ENCODE data around the gene SMIM7.
"Not testable (repeated sequence)": the region's sequence is repeated elsewhere in the genome, so short reads cannot be mapped to it uniquely, and the experiment has no call there.

SMIM7 gene

DNA sequence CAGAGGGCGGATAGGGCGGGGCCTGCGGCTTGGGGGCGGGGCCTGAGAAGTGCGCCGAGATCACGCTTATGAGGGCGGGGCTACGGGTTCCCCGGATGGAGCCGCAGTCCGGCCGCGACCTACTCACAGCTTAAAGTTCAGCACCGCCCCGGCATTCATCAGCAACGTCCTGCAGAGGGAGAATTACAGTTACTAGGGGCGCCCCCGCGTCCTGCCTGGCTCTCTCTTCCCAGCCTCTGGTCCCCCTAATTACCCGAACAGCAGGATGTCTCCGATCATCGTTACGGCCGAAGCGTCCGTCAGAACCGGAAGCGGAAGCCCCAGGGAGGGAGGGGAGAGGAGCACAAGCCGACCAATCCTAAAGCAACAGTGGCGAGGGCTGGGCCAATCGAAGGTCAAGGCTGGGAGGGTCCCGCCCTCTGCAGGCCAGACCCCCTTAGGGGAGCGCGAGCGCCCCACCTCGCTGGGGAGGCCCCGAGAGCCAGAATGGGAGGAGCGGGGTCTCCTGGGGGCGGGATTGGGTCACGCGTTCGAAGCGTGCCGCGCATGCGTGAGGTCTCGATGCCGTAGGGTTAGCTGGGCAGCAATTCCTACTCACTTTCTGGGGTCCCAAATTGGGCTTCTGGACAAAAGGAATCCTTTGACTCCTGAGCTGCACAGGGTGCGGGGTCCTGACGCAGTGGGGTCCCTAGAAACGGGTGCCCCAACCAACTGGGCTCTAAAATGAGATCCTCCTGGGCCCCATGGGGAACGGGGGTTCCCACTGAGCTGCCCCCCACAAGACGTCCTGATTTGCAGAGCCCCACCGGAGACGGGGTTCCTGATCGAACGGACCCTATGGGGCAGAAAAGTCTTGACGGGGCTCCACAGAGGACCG lies at the start of gene SMIM7:
SMIM7 (minus strand) TSS at position 313 of the 877 bp plus-strand sequence; CDS start at position 279, 34 bp downstream.
- peak; percentile 98 for DNase-seq

DNA sequence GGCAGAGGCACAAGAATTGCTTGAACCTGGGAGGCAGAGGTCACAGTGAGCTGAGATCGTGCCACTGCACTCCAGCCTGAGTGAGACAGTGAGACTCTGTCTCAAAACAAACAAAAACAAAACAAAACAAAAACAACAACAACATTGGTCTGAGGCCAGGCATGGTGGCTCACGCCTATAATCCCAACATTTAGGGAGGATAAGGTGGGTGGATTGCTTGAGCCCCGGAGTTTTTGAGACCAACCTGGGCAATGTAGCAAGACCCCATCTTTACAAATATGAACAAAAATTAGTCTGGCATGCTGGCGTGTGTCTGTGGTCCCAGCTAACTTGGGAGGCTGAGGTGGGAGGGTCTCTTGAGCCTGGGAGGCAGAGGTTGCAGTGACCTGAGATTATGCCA lies 43.7 kb upstream of the SMIM7 start:
- DNase-seq: no peak

DNA sequence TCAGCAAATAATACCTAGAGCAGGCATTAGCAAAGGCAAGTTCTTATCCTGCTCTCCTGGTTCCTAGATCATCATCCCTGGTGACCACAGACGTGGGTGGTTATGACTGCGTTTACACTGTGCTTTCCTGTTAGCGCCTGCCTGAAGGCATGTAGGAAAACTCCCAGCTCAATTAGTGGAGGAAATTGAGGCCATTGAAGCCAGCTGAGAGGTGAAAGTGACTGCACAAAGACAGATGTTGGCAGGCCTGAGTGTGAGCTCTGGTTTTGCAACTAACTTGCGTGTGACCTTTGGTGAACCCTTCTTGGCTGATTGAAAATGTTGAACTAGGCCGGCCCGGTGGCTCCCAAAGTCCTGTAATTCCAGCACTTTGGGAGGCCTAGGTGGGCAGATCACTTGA lies 42.2 kb upstream of the SMIM7 start:
- DNase-seq: no peak

DNA sequence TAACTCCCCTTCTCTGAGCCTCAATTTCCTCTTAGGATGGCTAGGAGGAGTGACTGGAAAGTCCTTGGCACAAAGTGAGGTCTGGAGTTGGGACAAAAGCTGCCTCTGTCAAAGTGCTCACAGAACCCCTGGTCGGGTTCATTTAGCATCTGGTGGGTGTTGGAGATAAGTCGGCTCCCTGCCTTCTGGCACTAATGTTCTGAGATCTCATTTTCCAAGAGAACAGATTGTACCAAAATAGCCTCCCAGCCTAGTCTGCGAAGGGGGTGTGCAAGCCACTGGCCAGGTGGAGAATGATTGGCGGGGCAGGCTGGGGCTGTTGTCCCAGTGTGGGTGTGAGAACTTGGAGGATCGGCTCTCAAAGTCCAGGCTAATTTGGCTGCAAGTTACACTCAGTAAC lies 39.0 kb upstream of the SMIM7 start:
- DNase-seq: no peak

DNA sequence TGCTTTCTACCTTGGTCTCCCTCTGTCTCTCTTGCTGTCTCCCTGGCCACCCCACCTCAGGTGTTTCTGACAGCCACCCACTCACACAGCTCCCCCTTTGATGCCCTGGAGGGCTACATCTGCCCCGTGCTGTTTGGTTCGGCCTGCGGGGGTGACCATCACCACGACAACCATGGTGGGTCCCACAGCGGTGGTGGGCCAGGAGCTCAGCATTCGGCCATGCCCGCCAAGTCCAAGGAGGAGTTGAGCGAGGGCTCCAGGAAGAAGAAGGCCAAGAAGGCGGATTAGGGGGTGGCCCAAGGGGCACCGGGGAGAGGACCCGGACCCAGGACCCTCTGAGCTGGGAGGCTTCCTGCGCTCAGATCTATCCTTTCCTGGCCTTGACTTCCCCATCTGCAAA lies 28.1 kb upstream of the SMIM7 start:
- no peak for DNase-seq

DNA sequence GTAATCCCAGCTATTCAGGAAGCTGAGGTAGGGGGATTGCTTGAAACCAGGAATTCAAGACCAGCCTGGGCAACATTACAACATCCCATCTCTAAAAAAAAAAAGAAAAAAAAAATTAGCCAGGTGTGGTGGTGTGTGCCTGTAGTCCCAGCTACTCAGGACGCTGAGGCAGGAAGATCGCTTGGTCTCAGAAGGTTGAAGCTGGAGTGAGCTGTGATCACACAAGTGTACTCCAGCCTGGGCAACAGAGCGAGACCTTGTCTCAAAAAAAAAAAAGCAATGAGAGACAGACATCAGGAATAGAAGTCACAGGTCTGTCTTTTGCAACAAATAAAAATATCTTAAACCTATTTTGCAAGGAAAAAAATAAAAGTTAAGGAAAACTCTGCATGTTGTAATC lies 24.3 kb upstream of the SMIM7 start:
- no peak for DNase-seq

DNA sequence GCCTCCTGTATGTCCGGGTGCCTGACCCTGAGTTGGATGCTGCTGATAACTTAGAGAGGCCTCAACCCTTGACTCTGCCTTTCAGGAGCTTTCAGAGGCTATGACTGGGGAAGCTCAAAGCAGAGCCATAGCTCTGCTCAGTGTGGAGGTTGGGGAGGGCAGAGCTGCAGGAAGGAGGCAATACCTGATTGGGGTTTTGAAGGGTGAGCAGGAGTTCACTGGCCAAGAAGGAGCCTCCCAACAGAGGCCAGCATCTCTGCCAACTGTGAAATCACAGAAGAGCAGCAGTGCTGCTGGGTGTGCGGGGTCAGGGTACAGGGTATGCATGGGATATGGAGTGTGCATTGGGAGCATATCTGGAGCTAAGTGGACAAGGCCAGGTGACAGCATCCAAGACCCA lies 22.6 kb upstream of the SMIM7 start:
- no peak for DNase-seq

DNA sequence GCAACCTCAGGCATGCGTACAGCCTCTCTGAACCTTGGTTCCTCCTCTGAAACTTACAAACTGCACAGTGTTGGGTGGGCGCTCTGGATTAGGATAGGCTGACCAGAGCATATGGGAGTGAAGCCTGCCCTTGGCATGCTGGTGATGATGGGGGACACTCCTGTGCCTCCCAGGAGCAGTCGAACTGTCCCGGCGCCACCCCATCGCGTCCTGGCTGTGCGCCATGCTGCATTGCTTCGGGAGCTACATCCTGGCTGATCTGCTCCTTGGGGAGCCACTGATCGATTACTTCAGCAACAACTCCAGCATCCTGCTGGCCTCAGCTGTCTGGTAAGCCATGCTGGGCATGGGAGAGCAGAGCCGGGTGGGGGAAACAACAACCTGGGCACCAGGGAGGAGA lies 19.9 kb upstream of the SMIM7 start:
- no peak for DNase-seq

DNA sequence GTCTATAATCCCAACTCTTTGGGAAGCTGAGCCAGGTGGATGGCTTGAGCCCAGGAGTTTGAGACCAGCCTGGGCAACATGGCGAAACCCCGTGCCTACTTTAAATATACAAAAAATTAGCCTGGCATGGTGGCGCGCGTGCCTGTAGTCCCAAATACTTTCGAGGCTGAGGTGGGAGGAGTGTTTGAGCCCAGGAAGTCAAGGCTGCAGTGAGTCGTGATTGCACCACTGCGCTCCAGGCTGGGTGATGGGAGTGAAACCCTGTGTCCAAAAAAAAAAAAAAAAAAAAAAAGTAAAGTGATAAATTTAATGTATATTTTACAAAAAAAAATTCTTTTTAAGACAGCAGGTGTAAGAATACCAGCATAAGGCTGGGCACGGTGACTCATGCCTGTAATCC lies 18.6 kb upstream of the SMIM7 start:
- no peak for DNase-seq

DNA sequence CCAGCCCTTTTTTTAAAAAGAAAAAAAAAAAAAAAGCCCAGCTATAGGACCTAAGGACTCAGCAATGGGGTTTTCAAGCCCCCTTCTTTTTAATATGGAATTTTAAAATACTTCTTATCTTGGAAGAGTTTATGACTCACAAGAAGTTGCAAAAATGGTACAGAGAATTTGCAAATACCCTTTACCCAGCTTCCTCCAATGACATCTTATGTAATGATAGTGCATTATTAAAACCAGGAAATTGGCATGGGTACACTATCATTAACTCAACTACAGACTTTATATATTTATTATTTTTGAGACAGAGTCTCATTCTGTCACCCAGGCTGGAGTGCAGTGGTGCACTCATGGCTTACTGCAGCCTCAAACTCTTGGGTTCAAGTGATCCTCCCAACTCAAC lies 17.1 kb upstream of the SMIM7 start:
- no peak for DNase-seq

DNA sequence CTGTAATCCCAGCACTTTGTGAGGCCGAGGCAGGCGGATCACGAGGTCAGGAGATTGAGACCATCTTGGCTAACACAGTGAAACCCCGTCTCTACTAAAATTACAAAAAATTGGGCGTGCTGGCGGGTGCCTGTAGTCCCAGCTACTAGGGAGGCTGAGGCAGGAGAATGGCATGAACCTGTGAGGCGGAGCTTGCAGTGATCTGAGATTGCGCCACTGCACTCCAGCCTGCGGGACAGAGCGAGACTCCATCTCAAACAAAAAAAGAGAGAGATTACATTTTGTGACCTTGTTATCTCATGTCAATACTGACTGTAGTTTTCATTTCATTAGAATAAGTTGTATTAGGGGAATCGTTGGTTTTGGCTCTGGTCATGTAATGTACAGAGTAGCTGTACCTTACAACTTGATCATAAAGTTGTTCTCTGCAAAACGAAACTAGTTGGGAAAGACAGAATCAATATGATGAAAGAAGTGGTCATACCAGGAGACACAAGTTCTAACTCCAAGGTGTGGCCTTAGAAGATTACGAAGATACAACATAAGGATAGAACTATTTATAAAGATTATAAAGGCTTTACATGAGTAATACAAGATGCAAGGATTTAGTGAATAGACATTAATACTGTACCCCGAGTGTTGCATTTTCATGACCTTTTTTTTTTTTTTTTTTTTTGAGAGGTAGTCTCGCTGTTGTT lies 16.3 kb upstream of the SMIM7 start:
- no peak for DNase-seq

DNA sequence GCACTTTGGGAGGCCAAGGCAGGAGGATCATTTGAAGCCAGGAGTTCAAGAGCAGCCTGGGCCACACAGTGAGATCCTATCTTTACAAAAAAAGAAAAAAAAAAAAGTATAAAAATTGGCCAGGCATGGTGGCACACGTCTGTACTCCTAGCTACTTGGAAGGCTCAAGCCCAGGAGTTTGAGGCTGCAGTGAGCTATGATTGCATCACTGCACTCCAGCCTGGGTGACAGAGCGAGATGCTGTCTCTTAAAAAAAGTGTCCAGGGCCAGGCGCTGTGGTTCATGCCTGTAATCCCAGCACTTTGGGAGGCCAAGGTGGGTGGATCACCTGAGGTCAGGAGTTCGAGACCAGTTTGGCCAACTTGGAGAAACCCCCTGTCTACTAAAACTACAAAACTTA lies 13.9 kb upstream of the SMIM7 start:
- not testable (repeated sequence) for DNase-seq

DNA sequence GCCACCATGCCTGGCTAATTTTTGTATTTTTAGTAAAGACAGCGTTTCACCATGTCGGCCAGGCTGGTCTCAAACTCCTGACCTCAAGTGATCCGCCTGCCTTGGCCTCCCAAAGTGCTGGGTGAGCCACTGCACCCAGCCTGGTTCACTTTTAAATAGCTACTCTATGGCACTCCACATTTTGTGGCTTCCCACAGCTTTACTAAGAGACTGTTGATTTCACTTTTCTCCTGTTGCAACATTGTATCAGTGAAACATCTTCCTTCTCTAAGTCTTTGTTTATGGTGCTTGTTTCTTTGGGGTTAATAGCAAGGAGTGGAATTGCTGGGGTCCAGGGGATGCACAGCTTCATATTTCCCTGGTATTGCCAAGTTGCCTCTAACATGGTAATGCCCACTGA lies 13.3 kb upstream of the SMIM7 start:
- DNase-seq: no peak

DNA sequence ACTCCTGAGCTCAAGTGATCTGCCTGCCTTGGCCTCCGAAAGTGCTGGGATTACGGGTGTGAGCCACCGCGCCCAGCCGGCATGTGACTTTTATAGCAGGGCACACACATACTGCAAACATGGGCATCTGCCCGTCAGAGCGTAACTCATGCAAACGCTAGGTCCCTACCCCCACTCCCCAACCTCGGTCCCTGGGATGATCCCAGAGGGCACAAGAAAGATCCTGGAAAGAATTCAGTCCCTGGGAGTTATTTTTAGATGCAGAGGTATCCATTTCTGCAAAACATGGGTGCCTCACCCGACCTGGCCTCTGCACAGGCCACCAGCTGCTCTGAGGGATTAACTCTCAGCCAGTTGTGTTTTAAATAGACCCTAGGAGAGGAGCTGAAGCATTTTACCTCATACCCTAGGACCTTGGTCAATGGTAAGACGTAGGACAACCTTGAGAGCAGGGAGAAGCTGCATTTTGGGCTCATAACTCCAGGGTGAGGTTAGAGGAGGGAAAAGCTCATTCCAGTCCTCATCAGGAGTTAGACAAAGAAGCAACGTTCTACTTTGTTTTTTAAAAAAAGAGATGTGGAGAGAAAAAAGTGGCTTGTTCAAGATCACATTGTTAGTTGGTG lies 11.8 kb upstream of the SMIM7 start:
- DNase-seq: no peak

DNA sequence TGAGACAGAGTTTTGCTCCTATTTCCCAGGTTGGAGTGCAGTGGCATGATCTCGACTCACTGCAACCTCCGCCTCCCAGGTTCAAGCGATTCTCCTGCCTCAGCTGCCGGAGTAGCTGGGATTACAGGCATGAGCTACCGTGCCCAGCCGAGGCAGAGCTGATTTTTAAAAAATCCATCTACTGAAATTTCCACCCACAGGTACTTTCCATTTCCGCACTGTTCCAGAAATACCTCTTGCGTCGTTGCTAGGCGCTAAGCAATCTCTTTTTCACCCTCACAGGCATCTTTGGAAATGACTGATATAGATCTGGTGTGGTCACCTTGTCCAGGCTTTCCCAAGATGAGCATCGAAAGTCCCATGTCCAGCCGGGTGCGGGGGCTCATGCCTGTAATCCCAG lies 10.3 kb upstream of the SMIM7 start:
- no peak for DNase-seq

DNA sequence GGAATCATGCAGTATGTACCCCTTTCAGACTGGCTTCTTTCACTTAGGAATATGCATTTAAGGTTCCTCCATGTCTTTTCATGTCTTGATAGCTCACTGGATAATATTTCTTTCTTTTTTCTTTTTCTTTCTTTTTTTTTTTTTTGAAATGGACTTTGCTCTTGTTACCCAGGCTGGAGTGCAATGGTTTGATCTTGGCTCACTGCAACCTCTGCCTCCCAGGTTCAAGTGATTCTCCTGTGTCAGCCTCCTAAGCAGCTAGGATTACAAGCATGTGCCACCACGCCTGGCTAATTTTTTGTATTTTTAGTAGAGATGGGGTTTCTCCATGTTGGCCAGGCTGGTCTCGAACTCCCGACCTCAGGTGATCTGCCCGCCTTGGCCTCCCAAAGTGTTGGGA lies 8.8 kb upstream of the SMIM7 start:
- not testable (repeated sequence) for DNase-seq

DNA sequence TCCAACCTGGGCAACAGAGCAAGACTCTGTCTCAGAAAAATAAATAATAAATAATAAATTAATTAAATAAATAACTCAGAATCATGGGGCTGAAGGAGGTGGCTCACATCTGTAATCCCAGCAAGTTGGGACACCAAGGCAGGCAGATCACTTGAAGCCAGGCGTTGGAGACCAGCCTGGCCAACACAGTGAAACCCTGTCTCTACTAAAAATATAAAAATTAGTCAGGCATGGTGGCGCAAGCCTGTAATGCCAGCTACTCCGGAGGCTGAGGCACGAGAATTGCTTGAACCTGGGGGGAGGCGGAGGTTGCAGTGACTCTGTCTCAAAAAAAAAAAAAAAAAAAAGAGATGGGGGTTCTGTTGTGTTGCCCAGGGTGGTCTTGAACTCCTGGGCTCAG lies 8.2 kb upstream of the SMIM7 start:
- DNase-seq: no peak

DNA sequence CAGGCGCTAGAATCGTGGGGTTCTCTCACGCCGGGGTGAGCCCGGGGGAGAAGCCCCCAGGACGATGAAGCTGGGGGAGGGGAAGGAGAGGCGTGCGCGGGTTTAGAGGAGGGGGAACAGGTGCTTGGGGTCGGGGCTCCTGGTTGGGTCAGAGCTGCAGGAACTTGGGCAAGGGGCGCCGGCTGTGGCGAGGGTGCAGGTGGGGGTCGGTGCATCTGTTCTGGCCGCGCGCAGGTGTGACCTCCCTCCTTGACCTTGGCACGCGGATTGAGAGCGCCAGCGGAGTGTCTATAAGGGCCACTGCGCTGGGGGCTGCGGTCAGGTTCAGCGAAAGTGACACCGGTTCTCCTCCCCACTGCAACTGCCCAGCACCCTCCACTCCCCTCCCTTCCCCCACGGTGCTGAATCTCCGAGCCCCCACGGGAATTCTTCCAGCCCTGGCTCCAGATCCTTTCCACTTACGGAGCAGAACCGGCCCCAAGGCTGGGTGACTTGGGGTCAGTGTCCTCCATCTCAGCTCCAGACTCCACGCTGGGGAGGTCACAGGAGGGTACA lies 1.6 kb upstream of the SMIM7 start:
- no peak for DNase-seq

DNA sequence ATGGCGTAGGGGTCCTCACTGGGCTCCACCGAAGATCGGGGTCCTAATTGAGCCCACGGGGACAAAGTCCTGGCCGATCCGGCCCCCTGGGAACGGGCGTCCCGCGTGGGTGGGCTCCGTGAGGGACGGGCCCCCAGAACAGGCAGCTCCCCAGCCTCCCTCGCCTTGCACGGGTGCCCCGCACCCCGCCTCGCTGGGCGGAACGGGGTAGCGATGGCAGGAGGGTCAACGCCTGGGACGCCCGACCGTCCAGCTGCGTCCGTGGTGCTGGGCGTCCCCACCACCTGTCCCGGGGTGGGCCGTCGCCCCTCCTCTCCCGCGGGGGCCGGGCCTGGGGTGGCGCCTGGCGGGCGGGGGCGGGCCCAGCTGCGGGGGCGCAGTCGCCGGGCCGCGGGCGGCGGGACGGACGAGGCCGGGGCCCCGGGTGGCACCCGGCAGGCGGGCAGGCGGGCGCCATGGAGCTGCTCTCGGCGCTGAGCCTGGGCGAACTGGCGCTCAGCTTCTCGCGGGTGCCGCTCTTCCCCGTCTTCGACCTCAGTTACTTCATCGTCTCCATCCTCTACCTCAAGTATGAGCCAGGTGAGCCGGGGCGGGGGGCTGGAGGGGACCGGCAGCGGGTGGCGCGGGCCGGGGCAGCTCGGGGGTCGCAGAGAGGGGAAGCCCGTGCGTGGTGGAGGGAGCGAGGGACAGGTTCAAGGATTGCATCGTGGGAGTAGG lies 977 bp upstream of the SMIM7 start, which contains the start of gene TMEM38A:
TMEM38A (plus strand) TSS at position 377 of the 717 bp plus-strand sequence; CDS start at position 456, 79 bp downstream.
- DNase-seq: peak; percentile 63

DNA sequence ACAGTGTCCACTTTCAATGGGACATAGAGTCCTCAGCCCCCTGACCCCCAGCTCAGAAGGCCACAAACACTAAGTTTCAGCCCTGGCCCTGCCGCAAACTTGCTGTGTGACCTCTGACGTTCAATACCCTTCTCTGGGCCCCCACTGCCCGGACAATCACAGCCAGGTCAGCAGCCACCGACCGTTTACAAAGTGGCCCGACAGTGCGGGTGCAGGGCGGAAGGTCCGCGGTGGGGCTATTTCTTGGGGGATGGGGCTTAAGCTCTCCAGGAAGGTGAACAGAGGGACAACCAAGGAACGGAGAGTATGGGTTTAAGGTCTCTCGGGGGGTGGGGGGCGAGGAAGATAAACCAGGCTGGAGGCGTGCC lies 496 bp downstream of the SMIM7 start:
- no peak for DNase-seq

DNA sequence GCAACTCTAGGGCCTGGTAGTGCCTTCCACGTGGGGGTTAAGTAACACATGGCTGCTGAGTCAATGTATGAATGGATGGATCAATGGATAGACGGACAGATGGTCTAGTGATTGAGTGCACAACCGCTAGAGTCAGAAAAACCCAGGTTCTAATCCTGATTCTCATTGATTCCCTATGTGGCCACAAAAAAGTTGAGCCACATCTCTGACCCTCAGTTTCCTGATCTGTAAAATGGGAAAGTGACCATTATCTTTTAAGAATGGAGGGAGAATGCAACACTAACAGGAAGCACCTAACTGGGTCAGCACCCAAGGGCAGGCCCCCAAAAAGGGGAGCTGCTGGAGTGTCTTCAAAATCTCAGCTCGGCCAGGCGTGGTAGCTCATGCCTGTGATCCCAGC lies 2.6 kb downstream of the SMIM7 start:
- DNase-seq: no peak

DNA sequence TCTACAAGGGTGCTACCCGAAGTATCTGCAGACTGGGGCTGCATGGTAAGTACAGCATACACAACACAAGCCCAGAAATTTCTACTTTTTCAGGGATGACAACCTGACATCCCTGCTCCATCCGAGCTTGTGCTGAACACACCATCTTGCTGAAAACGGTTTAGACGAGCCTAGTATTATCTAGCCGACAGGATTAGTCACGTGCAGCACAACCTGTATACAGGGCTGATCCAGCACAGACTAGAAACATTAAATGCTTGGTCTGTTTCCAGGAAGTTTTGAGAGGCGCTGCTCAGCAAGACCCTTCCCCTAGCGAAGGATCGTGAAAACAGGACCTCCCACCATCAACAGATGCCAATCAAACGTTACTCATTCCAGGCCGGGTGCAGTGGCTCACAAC lies 4.2 kb downstream of the SMIM7 start:
- no peak for DNase-seq

DNA sequence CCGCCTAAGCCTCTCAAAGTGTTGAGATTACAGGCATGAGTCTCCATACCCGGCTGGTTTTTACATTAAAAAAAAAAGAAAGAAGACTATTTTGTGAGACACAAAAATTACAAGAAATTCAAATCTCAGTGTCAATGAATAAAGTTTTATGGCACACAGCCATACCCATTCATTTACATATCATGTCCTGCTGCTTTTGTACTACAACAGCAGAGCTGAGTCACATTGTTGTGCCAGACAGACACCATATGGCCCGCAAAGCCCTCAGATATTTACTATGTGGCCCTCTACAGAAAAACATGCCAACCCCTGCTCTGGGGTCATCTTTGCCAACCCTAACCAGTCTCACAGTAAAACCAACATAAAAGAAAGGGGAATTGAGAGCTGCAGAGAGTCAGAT lies 5.3 kb downstream of the SMIM7 start:
- DNase-seq: no peak
